Fibroblast of villous mesenchyme (primary cell): Measurements from ENCODE around the gene LINC00632. TPM values are rescaled to one million over a fixed set of nuclear protein-coding genes. Genes with fewer than 3 reads are reported as not detected.

Experiments used
- DNase-seq: peaks from one replicate; pipeline ENCODE4 v3.0.0-alpha.2; 2010; ENCODE audit warnings: low read depth
- H3K4me3 ChIP-seq: 2 replicates; pipeline ENCODE4 v1.5.1; 2011; ENCODE audit warnings: low read depth, mild to moderate bottlenecking, low read length
- CTCF ChIP-seq: IDR thresholded peaks from 2 replicates; pipeline ENCODE4 v1.5.1; 2012; ENCODE audit warnings: low read depth, mild to moderate bottlenecking, low read length; ENCODE audit not compliant: insufficient read depth
- total RNA-seq: library from RNA; depleted of rRNA; stranded (reverse); fragments of >200 nt; gene quantifications from 2 replicates; pipeline ENCODE4 v1.2.3, GENCODE V29; 2012

LINC00632 gene
- total RNA-seq, 1 donor = 5.2 TPM

- peak; percentile 17 for TF ChIP-seq CTCF
- DNase-seq = peak; percentile 4
Observed at GRCh38 chrX:140701480-140701879, 8.1 kb upstream of the LINC00632 start.

GRCh38 chrX:140710710-140711109 lies 1.2 kb downstream of the LINC00632 start:
- DNase-seq = no peak
- no peak overlapping the region for H3K4me3 ChIP-seq
- TF ChIP-seq CTCF = no peak

More at GRCh38 chrX:140701480-140701879, 8.1 kb upstream of the LINC00632 start:
- H3K4me3 ChIP-seq = no peak overlapping the region

- no peak for TF ChIP-seq CTCF
- DNase-seq = no peak
- no peak overlapping the region for H3K4me3 ChIP-seq
Observed at GRCh38 chrX:140711894-140712293, 2.3 kb downstream of the LINC00632 start.

- DNase-seq = peak; percentile 13
Observed at GRCh38 chrX:140712413-140713173, 3.0 kb downstream of the LINC00632 start.

GRCh38 chrX:140713174-140713539 lies 3.6 kb downstream of the LINC00632 start:
- DNase-seq = peak; percentile 1

More at GRCh38 chrX:140712413-140713173, 3.0 kb downstream of the LINC00632 start:
- TF ChIP-seq CTCF = no peak
- H3K4me3 ChIP-seq = no peak overlapping the region

GRCh38 chrX:140715787-140716186 lies 6.2 kb downstream of the LINC00632 start:
- no peak for TF ChIP-seq CTCF
- H3K4me3 ChIP-seq = no peak overlapping the region
- peak; percentile 6 for DNase-seq

More at GRCh38 chrX:140713174-140713539, 3.6 kb downstream of the LINC00632 start:
- no peak for TF ChIP-seq CTCF
- no peak overlapping the region for H3K4me3 ChIP-seq
